Right lobe of liver (tissue), 6 donors: ENCODE measurements around the gene GCNT4. TPM values are rescaled to one million over a fixed set of nuclear protein-coding genes. Genes with fewer than 3 reads are reported as not detected.
A peak's percentile ranks its signal among the peaks of the same experiment; 100 is the strongest.

ENCODE experiments used
- ATAC-seq, 4 donors: fragments of 200-7000 bp; cut with Tn5 transposase; one replicate each; pipeline ENCODE4 v1.9.1; 2020; ENCODE audit warnings: mild to moderate bottlenecking in 4 of 4, moderate library complexity in 4 of 4
- DNase-seq, 3 donors: peaks; one replicate each; pipeline ENCODE4 v3.0.0-alpha.2; 2020
- H3K27ac ChIP-seq, 3 donors: fragments of 200-600 bp; one replicate each; pipeline ENCODE4 v1.8.0; 2022
- H3K27me3 ChIP-seq, 2 donors: fragments of 200-600 bp; one replicate each; pipeline ENCODE4 v1.8.0; 2022
- H3K36me3 ChIP-seq, 4 donors: fragments of 200-600 bp; sonication (generic) in 1 of 4; one replicate each; pipeline versions ENCODE4 v1.5.1 to v1.8.0; 2017 to 2022; ENCODE audit warnings: control low read depth in 1 of 4
- H3K4me1 ChIP-seq, 4 donors: fragments of 200-600 bp; sonication (generic) in 1 of 4; one replicate each; pipeline versions ENCODE4 v1.5.1 to v1.8.0; 2017 to 2022; ENCODE audit warnings: control low read depth in 1 of 4
- H3K4me3 ChIP-seq, 3 donors: fragments of 200-600 bp; one replicate each; pipeline ENCODE4 v1.8.0; 2022
- H3K9me3 ChIP-seq, 4 donors: fragments of 200-600 bp; sonication (generic) in 1 of 4; one replicate each; pipeline versions ENCODE4 v1.5.1 to v1.8.0; 2017 to 2022; ENCODE audit warnings: control low read depth in 1 of 4
- POLR2A ChIP-seq: fragments of 450-650 bp; IDR thresholded peaks from one replicate; pipeline ENCODE4 v1.6.1; 2017; ENCODE audit warnings: antibody characterized with exemption, mild to moderate bottlenecking
- WGBS: methylation state at CpG from one replicate; pipeline ENCODE4 v1.1.6; 2018; ENCODE audit warnings: low coverage, low lambda C conversion rate; ENCODE audit not compliant: insufficient coverage; ENCODE audit errors: missing lambda C conversion rate; 5-methylcytosine and 5-hydroxymethylcytosine counted together
- intact Hi-C, 2 donors: fragments of 100-400 bp; cut with DNase I; formaldehyde crosslinking; loops; one replicate each; pipeline versions ENCODE4 v1.11.2 to v1.14.1; 2022
- total RNA-seq, 6 experiments: library from RNA; depleted of rRNA in 2 of 6; stranded (reverse); fragments of >200 nt in 2 of 6; fragmentation: NEBNext Ultra II Directional in 3 of 6; extraction: Animal tissue kit (Norgen Biotek cat#: 25700) in 3 of 6; gene quantifications; one replicate each; pipeline versions ENCODE4 v1.1.0 to v1.2.4, GENCODE V29; 2016 to 2023
- TF ChIP-seq, protein P1 (sequence below), 4 donors: fragments of 200-600 bp in 3 of 4; fragments of 450-650 bp in 1 of 4; IDR thresholded peaks; one replicate each; pipeline versions ENCODE4 v1.5.1 to v1.8.0; 2016 to 2022; ENCODE audit warnings: antibody characterized with exemption in 4 of 4, mild to moderate bottlenecking in 2 of 4
- donor health status: DM: no; HTN: yes; CAD: no.
- donor health status: DM: no; HTN: no; CAD: no.
- donor health status: DM: no; HTN: no; CAD: no.
- donor health status: DM: no; HTN: yes; CAD: no.
- donor health status: DM: no; HTN: yes; CAD: no.

The GCNT4 gene
- total RNA-seq, 6 experiments from 2014 or later = 0.35 to 2.0 (median 0.96) TPM

DNA sequence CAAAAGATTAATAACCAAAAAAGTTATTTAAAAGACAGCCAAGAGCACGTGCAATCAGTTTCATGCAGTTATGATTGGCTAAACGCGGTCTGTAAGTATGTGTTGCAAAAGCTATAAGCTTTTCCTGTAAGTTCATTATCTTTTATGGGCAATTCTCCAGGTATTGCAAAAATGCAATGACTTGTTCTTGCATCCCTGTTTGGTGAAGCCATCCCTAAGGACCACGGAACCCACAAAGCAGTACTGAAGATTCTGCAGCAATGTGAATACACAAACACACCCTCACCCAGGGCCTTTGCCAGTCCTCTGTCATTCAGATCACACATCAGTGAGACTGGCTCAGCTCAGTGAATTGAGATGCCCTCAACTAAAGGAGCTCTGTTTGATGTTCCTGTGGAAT lies 11.4 kb downstream of the GCNT4 start:
- ATAC-seq (no peak), DNase-seq (no peak)
- no peak for TF ChIP-seq POLR2A
- TF ChIP-seq, protein P1, sequence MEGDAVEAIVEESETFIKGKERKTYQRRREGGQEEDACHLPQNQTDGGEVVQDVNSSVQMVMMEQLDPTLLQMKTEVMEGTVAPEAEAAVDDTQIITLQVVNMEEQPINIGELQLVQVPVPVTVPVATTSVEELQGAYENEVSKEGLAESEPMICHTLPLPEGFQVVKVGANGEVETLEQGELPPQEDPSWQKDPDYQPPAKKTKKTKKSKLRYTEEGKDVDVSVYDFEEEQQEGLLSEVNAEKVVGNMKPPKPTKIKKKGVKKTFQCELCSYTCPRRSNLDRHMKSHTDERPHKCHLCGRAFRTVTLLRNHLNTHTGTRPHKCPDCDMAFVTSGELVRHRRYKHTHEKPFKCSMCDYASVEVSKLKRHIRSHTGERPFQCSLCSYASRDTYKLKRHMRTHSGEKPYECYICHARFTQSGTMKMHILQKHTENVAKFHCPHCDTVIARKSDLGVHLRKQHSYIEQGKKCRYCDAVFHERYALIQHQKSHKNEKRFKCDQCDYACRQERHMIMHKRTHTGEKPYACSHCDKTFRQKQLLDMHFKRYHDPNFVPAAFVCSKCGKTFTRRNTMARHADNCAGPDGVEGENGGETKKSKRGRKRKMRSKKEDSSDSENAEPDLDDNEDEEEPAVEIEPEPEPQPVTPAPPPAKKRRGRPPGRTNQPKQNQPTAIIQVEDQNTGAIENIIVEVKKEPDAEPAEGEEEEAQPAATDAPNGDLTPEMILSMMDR (IDR thresholded peaks at IDR 0.05) = no peak
- Histone ChIP-seq H3K27me3 (no peaks in the 10 kb centered on the region), H3K27ac (no peak overlapping the region), H3K9me3 (no peaks in the 10 kb centered on the region), H3K4me3 (no peak overlapping the region), H3K36me3 (no peaks in the 10 kb centered on the region), H3K4me1 (peaks cover 0 to 10% (median 0%) of the 10 kb centered on the region in 4 donors)
- WGBS = 64% methylated on average over 4 of the region's 4 CpGs
- intact Hi-C loops = no loop called here

DNA sequence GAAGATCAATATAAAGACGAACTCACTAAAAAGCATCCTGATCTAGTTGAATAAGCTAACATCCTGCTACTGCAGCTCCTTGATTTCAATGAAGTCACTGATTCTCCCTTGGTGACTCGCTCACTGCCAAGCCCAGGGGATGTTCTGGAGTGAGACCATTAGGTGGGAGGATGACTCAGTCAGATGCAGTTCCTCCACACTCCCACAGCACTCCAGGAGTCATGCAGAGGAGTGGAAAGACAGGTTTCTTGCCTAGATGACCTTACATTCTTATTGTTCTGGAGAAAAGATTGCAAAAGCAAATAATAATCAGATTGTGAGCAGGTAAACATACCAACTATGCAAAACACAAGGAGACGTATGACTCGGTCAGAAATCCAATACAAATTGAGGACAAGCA lies 15.3 kb downstream of the GCNT4 start:
- no peak overlapping the region for H3K4me3 ChIP-seq
- DNase-seq (no peak), ATAC-seq (peak in 1 of 4 donors; percentile 74)
- 80% methylated on average over 4 of the region's 4 CpGs for WGBS
- H3K27ac ChIP-seq = no peak overlapping the region
- no peaks in the 10 kb centered on the region for H3K27me3 ChIP-seq
- H3K9me3 ChIP-seq = no peaks in the 10 kb centered on the region
- no peaks in the 10 kb centered on the region for H3K36me3 ChIP-seq
- no peaks in the 10 kb centered on the region for H3K4me1 ChIP-seq
- intact Hi-C loops = no loop called here
- TF ChIP-seq, protein P1 (IDR thresholded peaks at IDR 0.05) = no peak
- TF ChIP-seq POLR2A = no peak

DNA sequence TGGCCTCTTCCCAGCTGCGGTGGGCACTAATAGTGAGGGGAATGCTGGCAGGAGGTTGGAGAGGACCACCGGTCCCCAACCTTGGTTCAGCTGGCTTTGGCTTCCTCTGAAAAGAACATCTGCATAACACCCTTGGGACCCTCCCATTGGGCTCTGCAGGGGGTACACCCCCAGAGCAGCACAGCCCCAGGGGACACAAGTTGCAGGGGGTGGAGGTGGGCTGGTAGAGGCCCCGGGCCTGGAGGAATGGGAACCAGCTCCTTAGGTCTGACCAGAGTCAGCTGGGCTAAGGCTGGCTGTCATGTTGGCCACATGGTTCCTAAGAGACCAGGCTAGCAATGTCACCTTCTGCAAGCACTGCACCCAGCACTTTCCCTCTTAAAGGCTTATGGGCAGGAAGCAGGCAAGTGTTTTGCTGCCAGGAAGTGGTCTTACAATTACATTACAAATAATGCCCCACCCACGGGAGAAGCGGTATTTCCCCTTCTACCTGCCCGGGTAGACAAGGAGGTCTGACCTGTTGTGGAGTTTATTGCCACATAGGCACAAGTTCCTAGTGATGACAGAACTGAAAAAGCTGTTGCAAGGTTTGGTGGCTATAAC lies 18.1 kb downstream of the GCNT4 start:
- Histone ChIP-seq H3K27me3 (no peaks in the 10 kb centered on the region), H3K36me3 (no peaks in the 10 kb centered on the region), H3K27ac (no peak overlapping the region), H3K9me3 (no peaks in the 10 kb centered on the region), H3K4me1 (no peaks in the 10 kb centered on the region), H3K4me3 (no peak overlapping the region)
- ATAC-seq (no peak), DNase-seq (no peak)
- no peak for TF ChIP-seq POLR2A
- TF ChIP-seq, protein P1 (IDR thresholded peaks at IDR 0.05) = no peak
- 80% methylated on average over 1 of the region's 6 CpGs for WGBS
- intact Hi-C loops = no loop called here

- TF ChIP-seq POLR2A = no peak
- no peaks in the 10 kb centered on the region for H3K27me3 ChIP-seq
- DNase-seq (no peak), ATAC-seq (no peak)
- no peak overlapping the region for H3K27ac ChIP-seq
- H3K4me1 ChIP-seq = no peaks in the 10 kb centered on the region
- H3K9me3 ChIP-seq = no peaks in the 10 kb centered on the region
- WGBS = 78% methylated on average over 3 of the region's 3 CpGs
- no peaks in the 10 kb centered on the region for H3K36me3 ChIP-seq
- intact Hi-C loops = no loop called here
- no peak overlapping the region for H3K4me3 ChIP-seq
Observed at GRCh38 chr5:75031366-75031765, 21.0 kb downstream of the GCNT4 start.

GRCh38 chr5:75028090-75028489 lies 24.3 kb downstream of the GCNT4 start:
- Histone ChIP-seq H3K4me3 (no peak overlapping the region), H3K4me1 (no peaks in the 10 kb centered on the region), H3K27me3 (no peaks in the 10 kb centered on the region), H3K27ac (no peak overlapping the region), H3K9me3 (no peaks in the 10 kb centered on the region), H3K36me3 (no peaks in the 10 kb centered on the region)
- no peak for DNase-seq
- TF ChIP-seq, protein P1 (IDR thresholded peaks at IDR 0.05) = no peak
- TF ChIP-seq POLR2A = no peak
- ATAC-seq = no peak
- intact Hi-C loops = no loop called here
- WGBS = 76% methylated on average over 3 of the region's 3 CpGs
